GM12892 (cell line): ENCODE results near the gene C2orf80.

Experiments
- POLR2A ChIP-seq: IDR thresholded peaks from 2 replicates; pipeline ENCODE4 v1.6.1; 2011; ENCODE audit warnings: low read depth, low read length, control low read depth
- POLR2AphosphoS5 ChIP-seq: IDR thresholded peaks from 2 replicates; pipeline ENCODE4 v1.6.1; 2011; ENCODE audit warnings: low read depth, low read length, control low read depth

- no peak for TF ChIP-seq POLR2AphosphoS5
- TF ChIP-seq POLR2A = no peak
Observed at GRCh38 chr2:208153156-208153555, 36.7 kb downstream of the C2orf80 start.
